Suppressor macrophage treated with lipopolysaccharide for 4 hours (primary cell): ENCODE measurements around the gene GLT6D1.

Experiments
- DNase-seq: peaks from one replicate; pipeline ENCODE4 v3.0.0-alpha.2; 2020

Gene GLT6D1

GRCh38 chr9:135582966-135583687, 56.2 kb downstream of the GLT6D1 start:
- no peak for DNase-seq

- DNase-seq, result no peak
Measured at GRCh38 chr9:135582541-135582940, 56.8 kb downstream of the GLT6D1 start.

DNA sequence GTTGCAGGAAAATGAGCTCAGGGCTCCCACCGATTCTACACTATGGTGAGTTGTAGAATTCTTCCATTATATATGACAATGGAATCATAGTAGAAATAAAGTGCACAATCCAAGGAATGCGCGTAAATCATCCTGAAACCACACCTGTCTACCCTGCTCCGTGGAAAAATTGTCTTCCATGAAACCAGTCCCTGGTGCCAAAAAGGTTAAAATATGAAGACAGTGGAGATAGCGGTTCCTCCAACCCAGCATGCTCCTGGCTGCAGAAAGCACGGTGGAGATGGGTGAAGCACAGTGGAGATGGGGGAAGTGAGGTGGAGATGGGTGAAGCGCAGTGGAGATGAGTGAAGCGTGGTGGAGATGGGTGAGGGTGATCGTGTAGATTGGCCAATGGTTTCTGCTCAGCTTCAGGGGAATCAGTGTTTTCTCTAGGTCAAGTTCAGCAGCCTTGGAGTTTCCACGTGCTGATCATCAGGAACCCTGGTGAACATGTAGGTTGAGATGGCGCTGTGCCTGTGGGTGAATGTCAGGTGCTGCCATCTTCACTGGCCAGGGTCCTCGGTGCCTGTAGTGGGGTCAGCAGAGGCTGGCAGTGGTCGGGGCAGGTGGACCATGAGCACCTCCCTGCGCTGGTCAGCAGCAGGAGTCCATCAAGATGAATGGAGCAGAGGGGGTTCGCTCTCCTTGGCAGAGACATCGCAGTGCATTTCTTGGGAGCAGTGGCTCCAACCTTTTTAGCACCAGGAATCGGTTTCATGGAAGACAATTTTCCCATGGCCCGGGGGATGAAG, 57.5 kb downstream of the GLT6D1 start:
- DNase-seq, result no peak

DNA sequence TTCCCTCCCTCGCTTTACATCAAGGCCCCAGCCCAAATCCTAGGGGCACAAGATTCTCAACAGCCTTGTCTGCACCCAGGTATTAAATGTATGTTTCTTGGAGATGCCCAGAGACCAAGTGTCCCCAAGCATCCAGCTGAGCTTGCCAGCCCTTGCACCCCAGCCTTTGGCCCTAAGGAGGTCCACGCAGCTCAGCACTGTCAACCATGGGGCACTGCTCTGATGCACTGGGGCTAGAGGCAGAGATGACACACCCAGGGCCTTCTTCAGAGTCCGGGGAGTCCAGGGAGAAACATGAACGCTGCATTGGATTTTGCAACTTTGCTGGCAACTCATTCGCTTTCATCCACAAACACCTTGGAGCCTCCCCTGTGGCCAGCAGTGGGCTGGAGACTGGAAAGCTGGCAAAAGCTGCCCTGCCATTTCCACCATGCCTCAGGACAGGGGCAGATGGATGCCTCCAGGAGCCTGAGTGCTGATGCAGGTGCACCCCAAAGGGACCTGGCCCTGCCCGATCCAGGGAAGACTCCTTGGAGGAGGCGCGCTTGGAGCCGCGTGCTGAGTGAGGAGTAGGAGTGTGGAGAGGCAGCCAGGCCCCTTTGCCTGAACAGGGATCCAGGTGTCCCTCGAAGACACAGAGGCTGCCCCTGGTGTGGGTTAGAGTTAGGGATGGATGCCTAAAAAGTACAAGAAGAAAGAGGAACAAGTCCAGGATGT, 58.5 kb downstream of the GLT6D1 start:
- no peak for DNase-seq

DNA sequence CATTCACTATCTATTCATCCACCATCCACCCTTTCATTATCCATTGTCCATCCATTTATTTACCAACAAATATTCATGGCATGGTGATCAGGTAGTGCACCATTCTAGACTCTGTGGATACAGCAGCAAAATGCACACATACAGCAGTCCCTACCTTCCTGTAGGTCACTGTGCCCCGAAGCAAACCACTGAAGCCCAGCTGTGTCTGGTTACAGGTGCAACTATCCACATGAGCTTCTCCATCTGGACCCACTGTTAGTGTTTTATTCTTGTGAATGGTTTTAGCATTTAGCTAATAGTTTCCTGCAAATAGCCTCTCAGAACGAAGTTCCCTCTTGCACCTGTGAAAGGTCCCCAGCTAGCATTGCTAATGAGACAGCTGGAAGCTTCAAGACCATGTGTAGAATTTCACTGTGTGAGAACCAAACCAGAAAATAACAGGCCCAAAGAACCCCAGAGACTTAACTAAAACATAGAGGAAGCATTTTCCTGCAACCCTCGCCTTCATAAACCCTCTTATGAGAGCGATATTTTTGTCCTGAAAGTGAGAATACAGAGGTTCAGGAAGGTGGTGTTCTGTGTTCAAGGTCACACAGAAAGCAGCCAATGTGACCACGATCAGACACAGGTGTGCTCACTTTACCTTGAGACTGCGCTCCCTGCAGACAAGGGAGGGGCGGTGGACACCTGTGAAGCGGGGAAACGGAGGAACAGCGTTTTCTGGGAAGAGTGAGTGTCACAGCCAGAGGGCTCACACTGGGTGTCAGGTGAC, 59.3 kb downstream of the GLT6D1 start:
- DNase-seq, result no peak

DNA sequence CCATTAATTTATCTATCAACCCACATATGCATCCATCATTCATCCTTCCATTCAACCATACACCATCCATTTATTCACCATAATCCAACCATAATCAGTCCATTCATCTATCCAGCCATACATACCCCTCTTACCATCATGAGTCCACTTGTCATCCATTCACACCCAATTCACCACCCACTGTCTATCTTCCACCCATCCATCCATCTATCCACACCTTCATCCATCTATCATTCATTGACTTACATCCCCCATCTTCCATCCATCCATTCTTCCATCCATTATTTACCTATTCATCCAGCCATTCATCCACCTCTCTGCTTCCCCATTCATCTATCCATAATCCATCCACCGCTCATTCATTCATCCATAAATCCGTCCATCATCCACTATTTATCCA, 60.0 kb downstream of the GLT6D1 start:
- no peak for DNase-seq

DNA sequence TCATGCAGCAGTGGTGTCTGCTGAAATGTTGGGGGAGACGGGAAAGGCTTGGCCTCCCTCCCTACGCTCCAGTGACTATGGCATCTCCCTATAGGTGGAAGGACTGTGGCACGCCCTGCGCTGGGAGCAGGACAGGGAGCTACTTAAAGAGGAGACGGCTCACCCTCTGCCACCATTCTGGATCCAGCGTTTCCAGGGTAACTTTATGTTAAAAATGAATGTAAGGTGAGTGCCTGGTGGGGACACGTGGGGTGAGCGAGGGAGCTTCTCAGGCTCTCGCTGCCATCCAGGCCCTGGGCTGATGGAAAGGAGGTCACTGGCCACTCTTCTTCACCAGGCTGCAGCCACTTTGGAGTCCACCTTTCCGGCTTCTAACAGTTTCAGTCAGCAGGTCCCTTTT, 62.1 kb downstream of the GLT6D1 start:
- no peak for DNase-seq

- no peak for DNase-seq
Measured at GRCh38 chr9:135575995-135576631, 63.2 kb downstream of the GLT6D1 start.

DNA sequence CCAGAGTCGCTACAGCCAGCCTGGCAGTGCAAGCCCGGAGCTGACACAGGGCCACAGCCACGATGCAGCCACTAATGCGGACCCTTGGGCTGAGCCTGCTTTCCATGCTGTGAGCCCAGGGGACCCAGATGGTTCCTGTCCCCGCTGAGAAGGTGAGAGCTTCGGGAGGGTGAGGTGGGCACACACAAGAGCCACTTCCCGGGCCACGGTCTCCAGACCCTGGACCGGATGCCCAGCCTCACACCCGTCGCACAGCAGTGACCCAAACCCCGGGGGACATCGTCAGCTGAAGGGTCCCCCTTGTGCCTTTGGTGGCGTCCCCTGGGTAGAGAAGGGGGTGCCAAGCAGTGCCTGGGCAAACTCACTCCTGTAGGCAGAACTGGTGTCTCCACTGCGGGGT, 64.4 kb downstream of the GLT6D1 start:
- DNase-seq, result no peak

DNA sequence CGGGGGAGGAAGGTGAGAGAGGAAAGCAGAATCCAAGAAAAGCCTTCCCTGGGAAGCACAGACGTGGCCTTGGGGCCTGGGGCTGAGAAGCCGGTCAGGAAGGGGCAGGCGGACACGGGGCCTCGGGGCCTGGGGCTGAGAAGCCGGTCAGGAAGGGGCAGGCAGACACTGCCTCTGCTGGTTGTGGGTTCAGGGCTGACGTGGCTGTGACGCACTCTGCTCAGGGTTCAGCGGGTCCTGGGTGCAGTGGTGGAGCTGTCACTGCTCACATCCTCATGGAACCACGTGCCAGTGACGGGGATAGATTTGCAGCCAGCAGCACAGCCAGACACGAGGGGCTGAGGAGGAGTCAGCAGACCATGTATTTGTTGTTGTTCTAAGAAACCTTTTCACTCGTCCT, 65.0 kb downstream of the GLT6D1 start:
- DNase-seq, result no peak
